GM12878 (cell line): ENCODE results near the gene GLB1L3. TPM values are rescaled to one million over a fixed set of nuclear protein-coding genes. Genes with fewer than 3 reads are reported as not detected.

Experiments used
- ATAC-seq: fragments of 200-7000 bp; cut with Tn5 transposase; 3 replicates; pipeline ENCODE4 v1.9.1; 2020; ENCODE audit warnings: mild to moderate bottlenecking, moderate library complexity
- BruUV-seq: library from RNA; stranded (reverse); fragments of 400-500 nt; replicated peaks from 2 replicates; lab custom pipeline; 2021; lab: Mats Ljungman, UMichigan
- CTCF ChIA-PET: fragments of 300-600 bp; sonication (Branson Sonifier 250); formaldehyde crosslinking; extraction: SDS; loops from one replicate; lab custom pipeline; 2021; ENCODE audit warnings: inconsistent platforms; lab: Yijun Ruan, JAX
- POLR2A ChIA-PET: fragments of 350-600 bp; formaldehyde crosslinking; extraction: SDS; loops from one replicate; lab custom pipeline; 2021; ENCODE audit warnings: inconsistent platforms; lab: Charles Lee
- RAD21 ChIA-PET: fragments of 300-600 bp; sonication (Branson Sonifier 250); formaldehyde crosslinking; loops from one replicate; lab custom pipeline; 2023; ENCODE audit warnings: antibody characterized with exemption; ENCODE audit not compliant: unreplicated experiment; lab: Charles Lee
- SMC1A ChIA-PET: fragments of 300-600 bp; sonication (Branson Sonifier 250); formaldehyde crosslinking; loops from one replicate; lab custom pipeline; 2023; ENCODE audit not compliant: unreplicated experiment, uncharacterized antibody; lab: Charles Lee
- DNase-seq: peaks from one replicate; pipeline ENCODE4 v3.0.0-alpha.2; 2011; ENCODE audit warnings: low read depth, low spot score
- FAIRE-seq: peaks from 3 replicates; lab custom pipeline; 2011; peaks lifted over from hg19 to GRCh38; lab: Jason Lieb, UNC
- H2AFZ ChIP-seq: 2 replicates; pipeline ENCODE4 v1.6.0; 2011; ENCODE audit warnings: low read depth, low read length, control low read depth; ENCODE audit not compliant: control insufficient read depth
- H3K27ac ChIP-seq: 2 replicates; pipeline ENCODE4 v1.5.1; 2011; ENCODE audit warnings: control low read depth; ENCODE audit not compliant: control insufficient read depth, insufficient read depth
- H3K27me3 ChIP-seq, 2 experiments: replicated peaks in 1 of 2; 2 replicates each; pipeline versions ENCODE4 v1.6.0 to v1.6.1; 2011; ENCODE audit warnings: low read length in 1 of 2; ENCODE audit not compliant: control insufficient read depth in 2 of 2, insufficient read depth in 2 of 2
- H3K36me3 ChIP-seq, 2 experiments: 2 replicates each; pipeline ENCODE4 v1.5.1; 2011; ENCODE audit warnings: low read length in 1 of 2; ENCODE audit not compliant: control insufficient read depth in 2 of 2, insufficient read depth in 2 of 2
- H3K4me1 ChIP-seq: 2 replicates; pipeline ENCODE4 v1.6.1; 2011; ENCODE audit warnings: mild to moderate bottlenecking, low read length, moderate library complexity, mixed read lengths; ENCODE audit not compliant: control insufficient read depth, insufficient read depth
- H3K4me2 ChIP-seq: 2 replicates; pipeline ENCODE4 v1.6.0; 2011; ENCODE audit warnings: control low read depth; ENCODE audit not compliant: control insufficient read depth, insufficient read depth
- H3K4me3 ChIP-seq: fragments of 200-600 bp; sonication (generic); 2 replicates; pipeline ENCODE4 v1.5.1; 2016
- H3K79me2 ChIP-seq: 2 replicates; pipeline ENCODE4 v1.6.0; 2011; ENCODE audit warnings: low read length; ENCODE audit not compliant: control insufficient read depth, insufficient read depth
- H3K9ac ChIP-seq: 2 replicates; pipeline ENCODE4 v1.8.0; 2011; ENCODE audit warnings: low read length, control low read depth, mixed read lengths; ENCODE audit not compliant: control insufficient read depth, insufficient read depth
- H3K9me3 ChIP-seq: replicated peaks from 3 replicates; pipeline ENCODE4 v1.5.1; 2011; ENCODE audit warnings: mild to moderate bottlenecking, low read length; ENCODE audit not compliant: control insufficient read depth, insufficient read depth
- H4K20me1 ChIP-seq: 2 replicates; pipeline ENCODE4 v1.6.0; 2011; ENCODE audit not compliant: control insufficient read depth, insufficient read depth
- EP300 ChIP-seq, 2 experiments: fragments of 150-350 bp in 1 of 2; IDR thresholded peaks; 2 replicates each; pipeline ENCODE4 v1.6.1; 2011 to 2012; ENCODE audit warnings: low read depth in 2 of 2, low read length in 2 of 2, borderline replicate concordance in 1 of 2, improper control_type of control experiment in 1 of 2, inconsistent platforms in 1 of 2; ENCODE audit not compliant: control insufficient read depth in 1 of 2
- ESRRA ChIP-seq: IDR thresholded peaks from 2 replicates; pipeline ENCODE4 v1.6.1; 2012; ENCODE audit warnings: mild to moderate bottlenecking, low read length, improper control_type of control experiment
- GABPA ChIP-seq: IDR thresholded peaks from 2 replicates; pipeline ENCODE4 v1.6.1; 2014; ENCODE audit warnings: antibody characterized with exemption, low read depth, mild to moderate bottlenecking, inconsistent platforms
- MTA2 ChIP-seq: fragments of 450-650 bp; IDR thresholded peaks from 2 replicates; pipeline ENCODE4 v1.6.1; 2016; ENCODE audit warnings: low read depth, mild to moderate bottlenecking, moderate library complexity
- POLR2A ChIP-seq: IDR thresholded peaks from 2 replicates; pipeline ENCODE4 v1.6.1; 2011; ENCODE audit warnings: low read depth, mild to moderate bottlenecking, low read length
- SPI1 ChIP-seq: IDR thresholded peaks from 2 replicates; pipeline ENCODE4 v1.6.1; 2011; ENCODE audit warnings: low read depth, mild to moderate bottlenecking, low read length, moderate library complexity, borderline replicate concordance; ENCODE audit not compliant: insufficient read depth
- TCF3 ChIP-seq: IDR thresholded peaks from 2 replicates; pipeline ENCODE4 v1.6.1; 2012; ENCODE audit warnings: low read depth, mild to moderate bottlenecking, low read length, borderline replicate concordance; ENCODE audit not compliant: insufficient read depth
- WGBS: methylation state at CpG from one replicate; pipeline ENCODE4 v1.1.6; 2016; ENCODE audit warnings: low lambda C conversion rate; ENCODE audit not compliant: insufficient replicate concordance, insufficient coverage; ENCODE audit errors: missing lambda C conversion rate; 5-methylcytosine and 5-hydroxymethylcytosine counted together
- in situ Hi-C: fragments of 300-500 bp; cut with MboI; formaldehyde crosslinking; loops from 9 replicates; pipeline ENCODE4 v1.14.3; 2018; ENCODE audit warnings: mixed read lengths
- intact Hi-C: fragments of 100-400 bp; cut with micrococcal nuclease; formaldehyde crosslinking; loops from one replicate; pipeline ENCODE4 v1.14.2; 2022; ENCODE audit not compliant: unreplicated experiment
- polyA plus RNA-seq, 11 experiments: library from polyadenylated mRNA; depleted of rRNA in 4 of 11; unstranded in 6 of 11; stranded (reverse) in 5 of 11; fragments of >200 nt; fragmentation: Nextera tagmentation in 4 of 11; fragmentation: Illumina TruSeq in 1 of 11; extraction: Ambion mirVana in 4 of 11; extraction: Trizol in 1 of 11; gene quantifications; 1 replicate in 1 of 11; 2 replicates in 10 of 11; pipeline versions ENCODE4 v1.2.1 to v1.2.3, GENCODE V29; 2011 to 2016; ENCODE audit warnings: inconsistent platforms in 2 of 11, missing spikeins in 2 of 11, low read depth in 1 of 11
- total RNA-seq, 4 experiments: library from RNA; depleted of rRNA in 3 of 4; stranded (reverse); fragments of >200 nt in 3 of 4; fragmentation: Illumina TruSeq in 1 of 4; extraction: Trizol in 1 of 4; gene quantifications; 2 replicates each; pipeline versions ENCODE4 v1.2.1 to v1.2.3, GENCODE V29; 2013 to 2021
- TF ChIP-seq, protein P1 (sequence below): fragments of 150-350 bp; IDR thresholded peaks from 2 replicates; pipeline ENCODE4 v1.6.1; 2014; ENCODE audit warnings: mild to moderate bottlenecking, low read depth, low read length
- TF ChIP-seq, protein P2 (sequence below): IDR thresholded peaks from 2 replicates; pipeline ENCODE4 v1.6.1; 2012; ENCODE audit warnings: low read depth, low read length, improper control_type of control experiment
- TF ChIP-seq, protein P3 (sequence below): fragments of 450-650 bp; IDR thresholded peaks from 2 replicates; pipeline ENCODE4 v1.6.1; 2017; ENCODE audit warnings: mild to moderate bottlenecking
- TF ChIP-seq, protein P4 (sequence below): fragments of 450-650 bp; IDR thresholded peaks from 2 replicates; pipeline ENCODE4 v1.6.1; 2017; ENCODE audit warnings: mild to moderate bottlenecking, moderate library complexity

The GLB1L3 gene
- total and polyA plus RNA-seq, 10 of the 15 experiments (the other 5 are each of a cell fraction or from before 2014, with no cell fraction given), result 0.53 to 2.9 (median 1.9) TPM; not detected in 1

DNA sequence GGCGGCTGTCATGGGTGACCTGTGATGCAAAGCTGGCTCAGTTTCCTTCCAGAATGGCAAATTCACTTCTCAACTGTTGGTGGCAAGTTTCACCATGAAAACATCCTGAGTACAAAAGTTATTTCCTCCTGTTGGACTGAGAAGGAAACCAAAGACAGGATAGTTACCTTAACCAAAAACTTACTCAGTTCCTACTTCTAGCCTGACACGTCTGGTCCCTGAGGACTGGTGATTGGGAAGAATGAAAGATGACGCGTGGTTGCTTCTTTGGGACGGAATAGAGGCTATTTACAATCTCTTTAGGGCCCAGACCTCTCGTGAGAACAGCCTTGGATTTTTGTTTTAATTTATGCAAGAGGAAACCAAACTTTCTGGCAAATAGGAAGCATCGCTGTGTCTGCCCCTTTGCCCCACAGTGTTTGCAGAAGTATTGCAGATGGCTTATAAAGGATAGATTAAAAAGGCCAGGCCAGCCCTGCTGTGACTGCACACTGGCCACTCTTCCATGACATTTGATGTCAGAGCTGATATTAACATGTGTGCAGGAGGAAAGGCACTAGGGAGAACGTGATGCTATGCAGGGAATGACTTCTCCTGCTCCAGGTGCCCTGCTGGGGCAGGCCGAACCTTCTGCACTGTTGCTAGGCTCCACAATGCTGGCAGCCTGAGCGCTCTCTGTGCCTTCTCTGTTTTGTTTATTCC lies 44.1 kb upstream of the GLB1L3 start:
- POLR2A ChIA-PET, result no interaction called here
- TF ChIP-seq TCF3, result no peak
- TF ChIP-seq, protein P1, sequence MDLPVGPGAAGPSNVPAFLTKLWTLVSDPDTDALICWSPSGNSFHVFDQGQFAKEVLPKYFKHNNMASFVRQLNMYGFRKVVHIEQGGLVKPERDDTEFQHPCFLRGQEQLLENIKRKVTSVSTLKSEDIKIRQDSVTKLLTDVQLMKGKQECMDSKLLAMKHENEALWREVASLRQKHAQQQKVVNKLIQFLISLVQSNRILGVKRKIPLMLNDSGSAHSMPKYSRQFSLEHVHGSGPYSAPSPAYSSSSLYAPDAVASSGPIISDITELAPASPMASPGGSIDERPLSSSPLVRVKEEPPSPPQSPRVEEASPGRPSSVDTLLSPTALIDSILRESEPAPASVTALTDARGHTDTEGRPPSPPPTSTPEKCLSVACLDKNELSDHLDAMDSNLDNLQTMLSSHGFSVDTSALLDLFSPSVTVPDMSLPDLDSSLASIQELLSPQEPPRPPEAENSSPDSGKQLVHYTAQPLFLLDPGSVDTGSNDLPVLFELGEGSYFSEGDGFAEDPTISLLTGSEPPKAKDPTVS, result no peak
- TF ChIP-seq, protein P2, sequence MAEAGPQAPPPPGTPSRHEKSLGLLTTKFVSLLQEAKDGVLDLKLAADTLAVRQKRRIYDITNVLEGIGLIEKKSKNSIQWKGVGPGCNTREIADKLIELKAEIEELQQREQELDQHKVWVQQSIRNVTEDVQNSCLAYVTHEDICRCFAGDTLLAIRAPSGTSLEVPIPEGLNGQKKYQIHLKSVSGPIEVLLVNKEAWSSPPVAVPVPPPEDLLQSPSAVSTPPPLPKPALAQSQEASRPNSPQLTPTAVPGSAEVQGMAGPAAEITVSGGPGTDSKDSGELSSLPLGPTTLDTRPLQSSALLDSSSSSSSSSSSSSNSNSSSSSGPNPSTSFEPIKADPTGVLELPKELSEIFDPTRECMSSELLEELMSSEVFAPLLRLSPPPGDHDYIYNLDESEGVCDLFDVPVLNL, result no peak
- TF ChIP-seq, protein P3, sequence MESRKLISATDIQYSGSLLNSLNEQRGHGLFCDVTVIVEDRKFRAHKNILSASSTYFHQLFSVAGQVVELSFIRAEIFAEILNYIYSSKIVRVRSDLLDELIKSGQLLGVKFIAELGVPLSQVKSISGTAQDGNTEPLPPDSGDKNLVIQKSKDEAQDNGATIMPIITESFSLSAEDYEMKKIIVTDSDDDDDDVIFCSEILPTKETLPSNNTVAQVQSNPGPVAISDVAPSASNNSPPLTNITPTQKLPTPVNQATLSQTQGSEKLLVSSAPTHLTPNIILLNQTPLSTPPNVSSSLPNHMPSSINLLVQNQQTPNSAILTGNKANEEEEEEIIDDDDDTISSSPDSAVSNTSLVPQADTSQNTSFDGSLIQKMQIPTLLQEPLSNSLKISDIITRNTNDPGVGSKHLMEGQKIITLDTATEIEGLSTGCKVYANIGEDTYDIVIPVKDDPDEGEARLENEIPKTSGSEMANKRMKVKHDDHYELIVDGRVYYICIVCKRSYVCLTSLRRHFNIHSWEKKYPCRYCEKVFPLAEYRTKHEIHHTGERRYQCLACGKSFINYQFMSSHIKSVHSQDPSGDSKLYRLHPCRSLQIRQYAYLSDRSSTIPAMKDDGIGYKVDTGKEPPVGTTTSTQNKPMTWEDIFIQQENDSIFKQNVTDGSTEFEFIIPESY, result no peak
- TF ChIP-seq, protein P4, sequence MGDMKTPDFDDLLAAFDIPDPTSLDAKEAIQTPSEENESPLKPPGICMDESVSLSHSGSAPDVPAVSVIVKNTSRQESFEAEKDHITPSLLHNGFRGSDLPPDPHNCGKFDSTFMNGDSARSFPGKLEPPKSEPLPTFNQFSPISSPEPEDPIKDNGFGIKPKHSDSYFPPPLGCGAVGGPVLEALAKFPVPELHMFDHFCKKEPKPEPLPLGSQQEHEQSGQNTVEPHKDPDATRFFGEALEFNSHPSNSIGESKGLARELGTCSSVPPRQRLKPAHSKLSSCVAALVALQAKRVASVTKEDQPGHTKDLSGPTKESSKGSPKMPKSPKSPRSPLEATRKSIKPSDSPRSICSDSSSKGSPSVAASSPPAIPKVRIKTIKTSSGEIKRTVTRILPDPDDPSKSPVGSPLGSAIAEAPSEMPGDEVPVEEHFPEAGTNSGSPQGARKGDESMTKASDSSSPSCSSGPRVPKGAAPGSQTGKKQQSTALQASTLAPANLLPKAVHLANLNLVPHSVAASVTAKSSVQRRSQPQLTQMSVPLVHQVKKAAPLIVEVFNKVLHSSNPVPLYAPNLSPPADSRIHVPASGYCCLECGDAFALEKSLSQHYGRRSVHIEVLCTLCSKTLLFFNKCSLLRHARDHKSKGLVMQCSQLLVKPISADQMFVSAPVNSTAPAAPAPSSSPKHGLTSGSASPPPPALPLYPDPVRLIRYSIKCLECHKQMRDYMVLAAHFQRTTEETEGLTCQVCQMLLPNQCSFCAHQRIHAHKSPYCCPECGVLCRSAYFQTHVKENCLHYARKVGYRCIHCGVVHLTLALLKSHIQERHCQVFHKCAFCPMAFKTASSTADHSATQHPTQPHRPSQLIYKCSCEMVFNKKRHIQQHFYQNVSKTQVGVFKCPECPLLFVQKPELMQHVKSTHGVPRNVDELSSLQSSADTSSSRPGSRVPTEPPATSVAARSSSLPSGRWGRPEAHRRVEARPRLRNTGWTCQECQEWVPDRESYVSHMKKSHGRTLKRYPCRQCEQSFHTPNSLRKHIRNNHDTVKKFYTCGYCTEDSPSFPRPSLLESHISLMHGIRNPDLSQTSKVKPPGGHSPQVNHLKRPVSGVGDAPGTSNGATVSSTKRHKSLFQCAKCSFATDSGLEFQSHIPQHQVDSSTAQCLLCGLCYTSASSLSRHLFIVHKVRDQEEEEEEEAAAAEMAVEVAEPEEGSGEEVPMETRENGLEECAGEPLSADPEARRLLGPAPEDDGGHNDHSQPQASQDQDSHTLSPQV, result no peak
- TF ChIP-seq GABPA, result no peak
- no peak for TF ChIP-seq EP300 (IDR thresholded peaks at IDR 0.05; ENCODE audit: borderline replicate concordance in 1 of 2, control insufficient read depth in 1 of 2, low read depth in 2 of 2, low read length in 2 of 2)
- no peak for TF ChIP-seq SPI1
- no peak for TF ChIP-seq MTA2
- no peak for TF ChIP-seq ESRRA
- TF ChIP-seq POLR2A, result no peak
- TF ChIP-seq, all 136 proteins: peak for 0
- Histone ChIP-seq H3K9me3 (no peaks in the 10 kb centered on the region), H3K36me3 (peaks cover 0 to 3% of the 10 kb centered on the region in 2 experiments; a peak in 1 of 4 replicates), H3K27ac (no peak overlapping the region), H4K20me1 (peaks cover 12% of the 10 kb centered on the region; the same call in 1 of the 2 replicates), H3K9ac (no peak overlapping the region), H3K27me3 (no peaks in the 10 kb centered on the region), H3K79me2 (no peaks in the 10 kb centered on the region; the same call in 1 of the 2 replicates), H3K4me1 (peaks cover 19% of the 10 kb centered on the region), H3K4me2 (no peak overlapping the region), H2AFZ (no peak overlapping the region), H3K4me3 (no peak overlapping the region)
- in situ Hi-C loops, result no loop called here
- ATAC-seq, result no peak
- intact Hi-C loops, result no loop called here
- ChIA-PET CTCF (no interaction called here), RAD21 (interaction anchor here (0.6 kb wide), 1 partner anchor 356 kb away, joined by 3 read pairs; no protein-coding TSS in a partner anchor), SMC1A (no interaction called here)
- DNase-seq, result no peak
- no peak for FAIRE-seq
- 66% methylated on average over 10 of the region's 10 CpGs for WGBS
- BruUV-seq, result no TSS peak
